ENCODE measurements around the gene FSD2.

DNA sequence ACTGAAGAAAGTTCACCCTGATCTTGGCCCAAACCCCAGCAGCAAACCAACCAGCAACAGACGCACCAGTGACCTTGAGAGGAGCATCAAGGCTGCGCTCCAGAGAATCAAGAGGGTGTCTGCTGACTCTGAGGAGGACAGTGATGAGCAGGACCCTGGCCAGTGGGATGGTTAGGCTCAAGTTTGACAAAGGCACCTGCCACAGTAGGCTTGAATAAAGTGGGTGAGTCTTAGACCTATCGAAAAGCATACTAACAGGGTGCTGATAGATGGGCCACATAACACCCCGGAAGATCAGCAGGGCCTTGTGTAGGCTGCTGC is 27.5 kb upstream of the FSD2 start:
- TF ChIP-seq CTCF (IDR thresholded peaks at IDR 0.05) (no peak), EZH2 (IDR thresholded peaks at IDR 0.05; ENCODE audit: borderline replicate concordance, insufficient read depth, low read depth, low read length, poor library complexity, severe bottlenecking) (no peak)

Data from B cell (primary cell).